ENCODE results near the gene NAGLU.

The NAGLU gene

GRCh38 chr17:42519546-42520491 lies 16.2 kb upstream of the NAGLU start:
- Histone ChIP-seq H3K4me2 (ENCODE audit: low read length) (no peak overlapping the region), H3K4me1 (ENCODE audit: control insufficient read depth, low read length) (0 out of 2 replicates have a peak, but pooled peaks cover 2% of the 10 kb centered on the region), H3K27me3 (ENCODE audit: control insufficient read depth, low read length) (peaks cover 34% of the 10 kb centered on the region), H3K27ac (ENCODE audit: low read depth, low read length) (no peak overlapping the region), H4K20me1 (ENCODE audit: control insufficient read depth, insufficient read depth, low read depth, low read length) (no peaks in the 10 kb centered on the region), H3F3A (ENCODE audit: control insufficient read depth, insufficient read depth) (no peaks in the 10 kb centered on the region), H3K36me3 (ENCODE audit: control insufficient read depth, low read length) (no peaks in the 10 kb centered on the region), H3K9me2 (replicated peaks; ENCODE audit: control insufficient read depth, low read length) (no peaks in the 10 kb centered on the region), H3K4me3 (ENCODE audit: low read length) (no peak overlapping the region), H3K79me2 (ENCODE audit: control insufficient read depth, low read length) (no peaks in the 10 kb centered on the region), H3K9me3 (ENCODE audit: control insufficient read depth, insufficient read depth, low read length) (no peaks in the 10 kb centered on the region)
- TF ChIP-seq, protein P1, sequence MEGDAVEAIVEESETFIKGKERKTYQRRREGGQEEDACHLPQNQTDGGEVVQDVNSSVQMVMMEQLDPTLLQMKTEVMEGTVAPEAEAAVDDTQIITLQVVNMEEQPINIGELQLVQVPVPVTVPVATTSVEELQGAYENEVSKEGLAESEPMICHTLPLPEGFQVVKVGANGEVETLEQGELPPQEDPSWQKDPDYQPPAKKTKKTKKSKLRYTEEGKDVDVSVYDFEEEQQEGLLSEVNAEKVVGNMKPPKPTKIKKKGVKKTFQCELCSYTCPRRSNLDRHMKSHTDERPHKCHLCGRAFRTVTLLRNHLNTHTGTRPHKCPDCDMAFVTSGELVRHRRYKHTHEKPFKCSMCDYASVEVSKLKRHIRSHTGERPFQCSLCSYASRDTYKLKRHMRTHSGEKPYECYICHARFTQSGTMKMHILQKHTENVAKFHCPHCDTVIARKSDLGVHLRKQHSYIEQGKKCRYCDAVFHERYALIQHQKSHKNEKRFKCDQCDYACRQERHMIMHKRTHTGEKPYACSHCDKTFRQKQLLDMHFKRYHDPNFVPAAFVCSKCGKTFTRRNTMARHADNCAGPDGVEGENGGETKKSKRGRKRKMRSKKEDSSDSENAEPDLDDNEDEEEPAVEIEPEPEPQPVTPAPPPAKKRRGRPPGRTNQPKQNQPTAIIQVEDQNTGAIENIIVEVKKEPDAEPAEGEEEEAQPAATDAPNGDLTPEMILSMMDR (IDR thresholded peaks at IDR 0.05; ENCODE audit: low read depth, low read length, poor library complexity, severe bottlenecking), result no peak
- no peak for TF ChIP-seq EZH2phosphoT487 (IDR thresholded peaks at IDR 0.05; ENCODE audit: borderline replicate concordance, low read length)

GRCh38 chr17:42520540-42520951 lies 15.5 kb upstream of the NAGLU start:
- TF ChIP-seq, protein P1 (IDR thresholded peaks at IDR 0.05; ENCODE audit: low read depth, low read length, poor library complexity, severe bottlenecking), result peak; percentile 69
- no peak for TF ChIP-seq EZH2phosphoT487 (IDR thresholded peaks at IDR 0.05; ENCODE audit: borderline replicate concordance, low read length)
- 0 out of 2 replicates have a peak, but pooled peaks cover 2% of the 10 kb centered on the region for H3K4me1 ChIP-seq (ENCODE audit: control insufficient read depth, low read length)

DNA sequence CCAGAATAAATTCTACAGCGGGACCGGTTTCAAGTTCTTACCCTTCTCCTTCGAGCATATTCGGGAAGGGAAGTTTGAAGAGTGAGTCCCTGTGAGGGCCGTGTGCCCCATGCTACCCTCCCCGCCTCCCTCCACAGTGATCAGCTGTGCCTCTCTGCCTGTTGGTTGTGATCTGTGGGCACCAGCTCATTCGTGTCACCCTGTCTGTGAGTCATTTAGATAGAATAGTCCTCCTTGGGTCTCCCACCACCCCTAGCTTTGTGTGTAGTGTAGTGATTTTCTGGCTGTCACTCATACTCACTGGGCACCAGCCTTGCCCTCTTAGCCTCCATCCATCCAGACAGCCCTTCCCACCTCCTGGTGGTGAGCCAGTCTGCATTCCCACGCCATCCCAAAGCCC lies 15.0 kb upstream of the NAGLU start:
- no peaks in the 10 kb centered on the region for H3F3A ChIP-seq (ENCODE audit: control insufficient read depth, insufficient read depth)
- H3K79me2 ChIP-seq (ENCODE audit: control insufficient read depth, low read length), result no peaks in the 10 kb centered on the region
- H3K36me3 ChIP-seq (ENCODE audit: control insufficient read depth, low read length), result no peaks in the 10 kb centered on the region

More at GRCh38 chr17:42520540-42520951, 15.5 kb upstream of the NAGLU start:
- H4K20me1 ChIP-seq (ENCODE audit: control insufficient read depth, insufficient read depth, low read depth, low read length), result no peaks in the 10 kb centered on the region
- H3K4me3 ChIP-seq (ENCODE audit: low read length), result no peak overlapping the region
- H3K27ac ChIP-seq (ENCODE audit: low read depth, low read length), result no peak overlapping the region
- peaks cover 34% of the 10 kb centered on the region for H3K27me3 ChIP-seq (ENCODE audit: control insufficient read depth, low read length)
- H3K79me2 ChIP-seq (ENCODE audit: control insufficient read depth, low read length), result no peaks in the 10 kb centered on the region
- no peaks in the 10 kb centered on the region for H3K36me3 ChIP-seq (ENCODE audit: control insufficient read depth, low read length)
- no peak overlapping the region for H3K4me2 ChIP-seq (ENCODE audit: low read length)
- no peaks in the 10 kb centered on the region for H3K9me3 ChIP-seq (ENCODE audit: control insufficient read depth, insufficient read depth, low read length)
- H3K9me2 ChIP-seq (replicated peaks; ENCODE audit: control insufficient read depth, low read length), result no peaks in the 10 kb centered on the region
- H3F3A ChIP-seq (ENCODE audit: control insufficient read depth, insufficient read depth), result no peaks in the 10 kb centered on the region

More for the DNA sequence above, 15.0 kb upstream of the NAGLU start:
- Histone ChIP-seq H3K4me2 (ENCODE audit: low read length) (no peak overlapping the region), H3K27me3 (ENCODE audit: control insufficient read depth, low read length) (peaks cover 34% of the 10 kb centered on the region), H3K9me3 (ENCODE audit: control insufficient read depth, insufficient read depth, low read length) (no peaks in the 10 kb centered on the region), H4K20me1 (ENCODE audit: control insufficient read depth, insufficient read depth, low read depth, low read length) (no peaks in the 10 kb centered on the region), H3K9me2 (replicated peaks; ENCODE audit: control insufficient read depth, low read length) (no peaks in the 10 kb centered on the region), H3K4me3 (ENCODE audit: low read length) (no peak overlapping the region), H3K4me1 (ENCODE audit: control insufficient read depth, low read length) (0 out of 2 replicates have a peak, but pooled peaks cover 2% of the 10 kb centered on the region), H3K27ac (ENCODE audit: low read depth, low read length) (no peak overlapping the region)
- TF ChIP-seq, protein P1 (IDR thresholded peaks at IDR 0.05; ENCODE audit: low read depth, low read length, poor library complexity, severe bottlenecking), result no peak
- TF ChIP-seq EZH2phosphoT487 (IDR thresholded peaks at IDR 0.05; ENCODE audit: borderline replicate concordance, low read length), result no peak

Data from DOHH2 (cell line).